ENCODE data around the gene STPG3. TPM values are rescaled to one million over a fixed set of nuclear protein-coding genes. Genes with fewer than 3 reads are reported as not detected.
A peak's percentile ranks its signal among the peaks of the same experiment; 100 is the strongest.

STPG3 gene
- polyA plus RNA-seq, 1 donor (not counting 4 experiments of a cell fraction or from before 2014, with no cell fraction given) = not detected

GRCh38 chr9:137301081-137301947 lies 50.2 kb downstream of the STPG3 start:
- Histone ChIP-seq H3K27me3 (ENCODE audit: control insufficient read depth, extremely low read depth, insufficient read depth, low read length) (peaks cover 13% of the 10 kb centered on the region), H3K9me1 (ENCODE audit: control insufficient read depth, extremely low read depth, insufficient read depth, low read length) (no peaks in the 10 kb centered on the region), H2AFZ (ENCODE audit: control insufficient read depth, low read length) (no peak overlapping the region), H3K4me1 (ENCODE audit: control insufficient read depth, extremely low read depth, insufficient read depth, low read length) (peaks cover 23% of the 10 kb centered on the region), H3K4me3 (ENCODE audit: control insufficient read depth in 2 of 3, extremely low read depth in 1 of 3, insufficient read depth in 2 of 3, low read depth in 1 of 3, low read length in 3 of 3) (peak overlapping the region; percentile 21 to 70 (median 59)), H3K9me3 (ENCODE audit: control insufficient read depth, low read depth, low read length) (no peaks in the 10 kb centered on the region), H3K4me2 (ENCODE audit: control insufficient read depth, extremely low read depth, insufficient read depth, low read depth, low read length) (peak overlapping the region; percentile 76), H3K9ac (ENCODE audit: control insufficient read depth, extremely low read depth, insufficient read depth, low read length) (peak overlapping the region; percentile 41), H3K27ac (ENCODE audit: control insufficient read depth, insufficient read depth, low read length) (no peak overlapping the region), H3K36me3 (ENCODE audit: control insufficient read depth in 2 of 2, extremely low read depth in 1 of 2, insufficient read depth in 2 of 2, low read length in 2 of 2) (no peaks in the 10 kb centered on the region), H4K20me1 (ENCODE audit: control insufficient read depth, extremely low read depth, insufficient read depth, low read length) (no peaks in the 10 kb centered on the region), H3K79me2 (ENCODE audit: control insufficient read depth, insufficient read depth, low read length) (no peaks in the 10 kb centered on the region)
- peak; percentile 71 for TF ChIP-seq EZH2 (IDR thresholded peaks at IDR 0.05; ENCODE audit: low read length)
- TF ChIP-seq CTCF (optimal IDR thresholded peaks at IDR 0.05 in 1 of 3, IDR thresholded peaks at IDR 0.05 in 1 of 3, conservative IDR thresholded peaks at IDR 0.05 in 1 of 3; ENCODE audit: extremely low read depth in 1 of 3, insufficient read depth in 2 of 3, low read length in 3 of 3) = peak in 1 of 3 experiments; percentile 20
- no peak for DNase-seq (ENCODE audit: low read depth, low spot score)
- FAIRE-seq = no peak
- dilution Hi-C loops (cut with MboI; ENCODE audit: extremely low pct_ligation_motif_present, low sequenced_read_pairs) = no loop called here

- TF ChIP-seq CTCF (optimal IDR thresholded peaks at IDR 0.05 in 1 of 3, IDR thresholded peaks at IDR 0.05 in 1 of 3, conservative IDR thresholded peaks at IDR 0.05 in 1 of 3; ENCODE audit: extremely low read depth in 1 of 3, insufficient read depth in 2 of 3, low read length in 3 of 3) (no peak), EZH2 (IDR thresholded peaks at IDR 0.05; ENCODE audit: low read length) (no peak)
- Histone ChIP-seq H3K27ac (ENCODE audit: control insufficient read depth, insufficient read depth, low read length) (peak within 1 kb of the TSS; percentile 56), H3K9ac (ENCODE audit: control insufficient read depth, extremely low read depth, insufficient read depth, low read length) (peak within 1 kb of the TSS; percentile 83), H3K9me1 (ENCODE audit: control insufficient read depth, extremely low read depth, insufficient read depth, low read length) (no peaks in the 10 kb centered on the region), H4K20me1 (ENCODE audit: control insufficient read depth, extremely low read depth, insufficient read depth, low read length) (no peaks in the 10 kb centered on the region), H3K4me3 (ENCODE audit: control insufficient read depth in 2 of 3, extremely low read depth in 1 of 3, insufficient read depth in 2 of 3, low read depth in 1 of 3, low read length in 3 of 3) (peak within 1 kb of the TSS; percentile 35 to 70 (median 59)), H3K79me2 (ENCODE audit: control insufficient read depth, insufficient read depth, low read length) (no peaks in the 10 kb centered on the region), H3K9me3 (ENCODE audit: control insufficient read depth, low read depth, low read length) (no peaks in the 10 kb centered on the region), H3K27me3 (ENCODE audit: control insufficient read depth, extremely low read depth, insufficient read depth, low read length) (peaks cover 14% of the 10 kb centered on the region), H3K4me1 (ENCODE audit: control insufficient read depth, extremely low read depth, insufficient read depth, low read length) (peaks cover 23% of the 10 kb centered on the region), H3K36me3 (ENCODE audit: control insufficient read depth in 2 of 2, extremely low read depth in 1 of 2, insufficient read depth in 2 of 2, low read length in 2 of 2) (no peaks in the 10 kb centered on the region), H2AFZ (ENCODE audit: control insufficient read depth, low read length) (peak within 1 kb of the TSS; percentile 56), H3K4me2 (ENCODE audit: control insufficient read depth, extremely low read depth, insufficient read depth, low read depth, low read length) (peak within 1 kb of the TSS; percentile 89)
- FAIRE-seq (no peak), DNase-seq (ENCODE audit: low read depth, low spot score) (no peak)
- dilution Hi-C loops (cut with MboI; ENCODE audit: extremely low pct_ligation_motif_present, low sequenced_read_pairs) = no loop called here
Observed at GRCh38 chr9:137302118-137302448, 51.0 kb downstream of the STPG3 start, which contains the start of gene NRARP. TSS of gene NRARP (minus strand) at chr9:137302271. CDS start at chr9:137301928, 343 bp downstream.
